Measurements from ENCODE around the gene REPS1. TPM values are rescaled to one million over a fixed set of nuclear protein-coding genes. Genes with fewer than 3 reads are reported as not detected.

Gene REPS1
- polyA plus RNA-seq, 1 of the 3 experiments (the other 2 are of a cell fraction) = 26.2 TPM

DNA sequence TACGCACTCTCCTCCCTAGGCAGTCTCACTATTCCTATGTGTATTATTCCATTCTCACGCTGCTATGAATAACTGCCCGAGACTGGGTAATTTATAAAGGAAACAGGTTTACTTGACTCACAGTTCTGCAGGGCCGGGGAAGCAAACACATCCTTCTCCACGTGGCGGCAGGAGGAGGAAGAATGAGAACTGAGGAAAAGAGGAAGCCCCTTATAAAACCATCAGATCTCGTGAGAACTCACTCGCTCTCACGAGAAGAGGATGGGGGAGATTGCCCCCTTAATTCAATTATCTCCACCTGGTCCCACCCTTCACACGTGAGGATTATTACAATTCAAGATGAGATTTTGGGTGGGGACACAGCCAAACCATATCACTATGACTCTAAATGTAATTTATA, 130.3 kb downstream of the REPS1 start:
- Histone ChIP-seq H3K9me3 (no peaks in the 10 kb centered on the region), H2AFZ (ENCODE audit: low read depth) (no peak overlapping the region), H3K27ac (ENCODE audit: low read depth in 2 of 2, low read length in 1 of 2) (no peak overlapping the region), H3K9me2 (no peaks in the 10 kb centered on the region), H3F3A (replicated peaks; ENCODE audit: insufficient read depth) (no peaks in the 10 kb centered on the region), H3K36me3 (replicated peaks in 1 of 2; ENCODE audit: control insufficient read depth in 1 of 2, insufficient read depth in 2 of 2, low read length in 1 of 2) (no peaks in the 10 kb centered on the region), H3K9ac (no peak overlapping the region), H3K79me2 (ENCODE audit: insufficient read depth) (no peaks in the 10 kb centered on the region), H3K27me3 (ENCODE audit: insufficient read depth) (peaks cover 3% of the 10 kb centered on the region; the same call in 1 of the 2 replicates), H3K4me1 (ENCODE audit: control insufficient read depth in 1 of 2, insufficient read depth in 2 of 2, low read depth in 1 of 2, low read length in 1 of 2) (no peaks in the 10 kb centered on the region; a peak in 1 of 4 replicates), H3K4me2 (no peak overlapping the region), H4K20me1 (ENCODE audit: insufficient read depth) (no peaks in the 10 kb centered on the region), H3K4me3 (ENCODE audit: low read depth in 2 of 2, low read length in 1 of 2) (no peak overlapping the region)
- no peak for DNase-seq
- TF ChIP-seq GATA2 (CRISPR knock-in tag; IDR thresholded peaks at IDR 0.05) (no peak), JUND (IDR thresholded peaks at IDR 0.05) (no peak), GABPA (IDR thresholded peaks at IDR 0.05; ENCODE audit: low read depth) (no peak), CHD2 (IDR thresholded peaks at IDR 0.05; ENCODE audit: low read length, partially characterized antibody) (no peak), EZH2phosphoT487 (IDR thresholded peaks at IDR 0.05; ENCODE audit: borderline replicate concordance, low read depth) (no peak), SIN3A (IDR thresholded peaks at IDR 0.05; ENCODE audit: borderline replicate concordance, low read depth, low read length) (no peak), EP300 (IDR thresholded peaks at IDR 0.05; ENCODE audit: borderline replicate concordance in 1 of 2, low read depth in 1 of 2, low read length in 1 of 2) (no peak), RAD21 (IDR thresholded peaks at IDR 0.05; ENCODE audit: low read length) (no peak), TAF1 (IDR thresholded peaks at IDR 0.05; ENCODE audit: borderline replicate concordance, low read depth, low read length) (no peak), SMC3 (IDR thresholded peaks at IDR 0.05; ENCODE audit: low read depth, low read length) (no peak), RCOR1 (IDR thresholded peaks at IDR 0.05; ENCODE audit: low read length) (no peak), RFX5 (IDR thresholded peaks at IDR 0.05; ENCODE audit: low read length) (no peak), MEF2A (IDR thresholded peaks at IDR 0.05; ENCODE audit: borderline replicate concordance, low read depth) (no peak), TEAD4 (IDR thresholded peaks at IDR 0.05; ENCODE audit: borderline replicate concordance, insufficient read depth) (no peak), NFIC (IDR thresholded peaks at IDR 0.05; ENCODE audit: borderline replicate concordance) (no peak)
- TF ChIP-seq, protein P1, sequence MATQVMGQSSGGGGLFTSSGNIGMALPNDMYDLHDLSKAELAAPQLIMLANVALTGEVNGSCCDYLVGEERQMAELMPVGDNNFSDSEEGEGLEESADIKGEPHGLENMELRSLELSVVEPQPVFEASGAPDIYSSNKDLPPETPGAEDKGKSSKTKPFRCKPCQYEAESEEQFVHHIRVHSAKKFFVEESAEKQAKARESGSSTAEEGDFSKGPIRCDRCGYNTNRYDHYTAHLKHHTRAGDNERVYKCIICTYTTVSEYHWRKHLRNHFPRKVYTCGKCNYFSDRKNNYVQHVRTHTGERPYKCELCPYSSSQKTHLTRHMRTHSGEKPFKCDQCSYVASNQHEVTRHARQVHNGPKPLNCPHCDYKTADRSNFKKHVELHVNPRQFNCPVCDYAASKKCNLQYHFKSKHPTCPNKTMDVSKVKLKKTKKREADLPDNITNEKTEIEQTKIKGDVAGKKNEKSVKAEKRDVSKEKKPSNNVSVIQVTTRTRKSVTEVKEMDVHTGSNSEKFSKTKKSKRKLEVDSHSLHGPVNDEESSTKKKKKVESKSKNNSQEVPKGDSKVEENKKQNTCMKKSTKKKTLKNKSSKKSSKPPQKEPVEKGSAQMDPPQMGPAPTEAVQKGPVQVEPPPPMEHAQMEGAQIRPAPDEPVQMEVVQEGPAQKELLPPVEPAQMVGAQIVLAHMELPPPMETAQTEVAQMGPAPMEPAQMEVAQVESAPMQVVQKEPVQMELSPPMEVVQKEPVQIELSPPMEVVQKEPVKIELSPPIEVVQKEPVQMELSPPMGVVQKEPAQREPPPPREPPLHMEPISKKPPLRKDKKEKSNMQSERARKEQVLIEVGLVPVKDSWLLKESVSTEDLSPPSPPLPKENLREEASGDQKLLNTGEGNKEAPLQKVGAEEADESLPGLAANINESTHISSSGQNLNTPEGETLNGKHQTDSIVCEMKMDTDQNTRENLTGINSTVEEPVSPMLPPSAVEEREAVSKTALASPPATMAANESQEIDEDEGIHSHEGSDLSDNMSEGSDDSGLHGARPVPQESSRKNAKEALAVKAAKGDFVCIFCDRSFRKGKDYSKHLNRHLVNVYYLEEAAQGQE (IDR thresholded peaks at IDR 0.05; ENCODE audit: low read depth, low read length) = no peak
- TF ChIP-seq, protein P2, sequence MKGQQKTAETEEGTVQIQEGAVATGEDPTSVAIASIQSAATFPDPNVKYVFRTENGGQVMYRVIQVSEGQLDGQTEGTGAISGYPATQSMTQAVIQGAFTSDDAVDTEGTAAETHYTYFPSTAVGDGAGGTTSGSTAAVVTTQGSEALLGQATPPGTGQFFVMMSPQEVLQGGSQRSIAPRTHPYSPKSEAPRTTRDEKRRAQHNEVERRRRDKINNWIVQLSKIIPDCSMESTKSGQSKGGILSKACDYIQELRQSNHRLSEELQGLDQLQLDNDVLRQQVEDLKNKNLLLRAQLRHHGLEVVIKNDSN (IDR thresholded peaks at IDR 0.05; ENCODE audit: borderline replicate concordance, low read depth) = no peak
- TF ChIP-seq, protein P3, sequence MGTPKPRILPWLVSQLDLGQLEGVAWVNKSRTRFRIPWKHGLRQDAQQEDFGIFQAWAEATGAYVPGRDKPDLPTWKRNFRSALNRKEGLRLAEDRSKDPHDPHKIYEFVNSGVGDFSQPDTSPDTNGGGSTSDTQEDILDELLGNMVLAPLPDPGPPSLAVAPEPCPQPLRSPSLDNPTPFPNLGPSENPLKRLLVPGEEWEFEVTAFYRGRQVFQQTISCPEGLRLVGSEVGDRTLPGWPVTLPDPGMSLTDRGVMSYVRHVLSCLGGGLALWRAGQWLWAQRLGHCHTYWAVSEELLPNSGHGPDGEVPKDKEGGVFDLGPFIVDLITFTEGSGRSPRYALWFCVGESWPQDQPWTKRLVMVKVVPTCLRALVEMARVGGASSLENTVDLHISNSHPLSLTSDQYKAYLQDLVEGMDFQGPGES (IDR thresholded peaks at IDR 0.05; ENCODE audit: low read depth, low read length) = no peak
- TF ChIP-seq, protein P4, sequence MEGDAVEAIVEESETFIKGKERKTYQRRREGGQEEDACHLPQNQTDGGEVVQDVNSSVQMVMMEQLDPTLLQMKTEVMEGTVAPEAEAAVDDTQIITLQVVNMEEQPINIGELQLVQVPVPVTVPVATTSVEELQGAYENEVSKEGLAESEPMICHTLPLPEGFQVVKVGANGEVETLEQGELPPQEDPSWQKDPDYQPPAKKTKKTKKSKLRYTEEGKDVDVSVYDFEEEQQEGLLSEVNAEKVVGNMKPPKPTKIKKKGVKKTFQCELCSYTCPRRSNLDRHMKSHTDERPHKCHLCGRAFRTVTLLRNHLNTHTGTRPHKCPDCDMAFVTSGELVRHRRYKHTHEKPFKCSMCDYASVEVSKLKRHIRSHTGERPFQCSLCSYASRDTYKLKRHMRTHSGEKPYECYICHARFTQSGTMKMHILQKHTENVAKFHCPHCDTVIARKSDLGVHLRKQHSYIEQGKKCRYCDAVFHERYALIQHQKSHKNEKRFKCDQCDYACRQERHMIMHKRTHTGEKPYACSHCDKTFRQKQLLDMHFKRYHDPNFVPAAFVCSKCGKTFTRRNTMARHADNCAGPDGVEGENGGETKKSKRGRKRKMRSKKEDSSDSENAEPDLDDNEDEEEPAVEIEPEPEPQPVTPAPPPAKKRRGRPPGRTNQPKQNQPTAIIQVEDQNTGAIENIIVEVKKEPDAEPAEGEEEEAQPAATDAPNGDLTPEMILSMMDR (IDR thresholded peaks at IDR 0.05) = no peak
- TF ChIP-seq, protein P5, sequence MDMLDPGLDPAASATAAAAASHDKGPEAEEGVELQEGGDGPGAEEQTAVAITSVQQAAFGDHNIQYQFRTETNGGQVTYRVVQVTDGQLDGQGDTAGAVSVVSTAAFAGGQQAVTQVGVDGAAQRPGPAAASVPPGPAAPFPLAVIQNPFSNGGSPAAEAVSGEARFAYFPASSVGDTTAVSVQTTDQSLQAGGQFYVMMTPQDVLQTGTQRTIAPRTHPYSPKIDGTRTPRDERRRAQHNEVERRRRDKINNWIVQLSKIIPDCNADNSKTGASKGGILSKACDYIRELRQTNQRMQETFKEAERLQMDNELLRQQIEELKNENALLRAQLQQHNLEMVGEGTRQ (IDR thresholded peaks at IDR 0.05; ENCODE audit: borderline replicate concordance, low read depth, low read length) = no peak
- WGBS (ENCODE audit: low lambda C conversion rate) = 51% methylated on average over 10 of the region's 10 CpGs
- POLR2A ChIA-PET = no interaction called here
- CTCF ChIA-PET = no interaction called here
